WTC11 (cell line): ENCODE measurements around the gene FTSJ3. TPM values are rescaled to one million over a fixed set of nuclear protein-coding genes. Genes with fewer than 3 reads are reported as not detected.
A peak's percentile ranks its signal among the peaks of the same experiment; 100 is the strongest.

Experiments used
- ATAC-seq: fragments of 200-7000 bp; cut with Tn5 transposase; 2 replicates; pipeline ENCODE4 v1.10.0; 2021; ENCODE audit warnings: mild to moderate bottlenecking, moderate library complexity
- CTCF ChIA-PET: fragments of 300-600 bp; sonication (Branson Sonifier 250); formaldehyde crosslinking; loops from one replicate; lab custom pipeline; 2021; ENCODE audit warnings: antibody characterized with exemption; lab: Charles Lee
- POLR2A ChIA-PET: fragments of 350-600 bp; sonication (Branson Sonifier 250); formaldehyde crosslinking; loops from one replicate; lab custom pipeline; 2021; ENCODE audit warnings: antibody characterized with exemption; lab: Charles Lee
- DNase-seq: peaks from one replicate; pipeline ENCODE4 v3.0.0; 2021; ENCODE audit warnings: low spot score
- H3K27ac Mint-ChIP-seq: 2 replicates; pipeline ENCODE4 v1.8.0; 2021; ENCODE audit warnings: mixed read lengths
- H3K27me3 Mint-ChIP-seq: 2 replicates; pipeline ENCODE4 v1.8.0; 2021; ENCODE audit warnings: low read depth, mild to moderate bottlenecking, moderate library complexity, mixed read lengths
- H3K36me3 Mint-ChIP-seq: 2 replicates; pipeline ENCODE4 v1.8.0; 2021; ENCODE audit warnings: mixed read lengths
- H3K4me1 Mint-ChIP-seq: 2 replicates; pipeline ENCODE4 v1.8.0; 2022; ENCODE audit warnings: mixed read lengths
- H3K4me3 Mint-ChIP-seq: 2 replicates; pipeline ENCODE4 v1.8.0; 2021; ENCODE audit warnings: mild to moderate bottlenecking, moderate library complexity, mixed read lengths
- H3K9me3 Mint-ChIP-seq: 2 replicates; pipeline ENCODE4 v1.8.0; 2021; ENCODE audit warnings: mixed read lengths
- ATF1 ChIP-seq: sonication (generic); formaldehyde crosslinking; IDR thresholded peaks from 2 replicates; pipeline ENCODE4 v1.8.1; 2023; ENCODE audit warnings: mild to moderate bottlenecking, moderate library complexity, missing genetic modification reagents
- CREM ChIP-seq: sonication (generic); formaldehyde crosslinking; IDR thresholded peaks from 2 replicates; pipeline ENCODE4 v1.8.1; 2022; ENCODE audit warnings: mild to moderate bottlenecking, missing genetic modification reagents, moderate library complexity
- EMX1 ChIP-seq: fragments of 250-450 bp; sonication (Bioruptor Pico); IDR thresholded peaks from 2 replicates; pipeline ENCODE4 v1.8.0; 2021; ENCODE audit warnings: mild to moderate bottlenecking
- FOXK1 ChIP-seq: sonication (generic); formaldehyde crosslinking; IDR thresholded peaks from 2 replicates; pipeline ENCODE4 v1.8.0; 2022; ENCODE audit warnings: mild to moderate bottlenecking, moderate library complexity, missing genetic modification reagents
- NR2C2 ChIP-seq: sonication (generic); formaldehyde crosslinking; IDR thresholded peaks from 2 replicates; pipeline ENCODE4 v1.8.0; 2022; ENCODE audit warnings: mild to moderate bottlenecking, missing genetic modification reagents
- NR3C1 ChIP-seq: sonication (generic); formaldehyde crosslinking; conservative IDR thresholded peaks from 2 replicates; pipeline ENCODE4 v1.8.1; 2023; ENCODE audit warnings: low read depth, mild to moderate bottlenecking, missing genetic modification reagents
- TEAD4 ChIP-seq: sonication (generic); formaldehyde crosslinking; IDR thresholded peaks from 2 replicates; pipeline ENCODE4 v1.8.0; 2022; ENCODE audit warnings: mild to moderate bottlenecking, missing genetic modification reagents
- ZNF263 ChIP-seq: sonication (generic); formaldehyde crosslinking; IDR thresholded peaks from 2 replicates; pipeline ENCODE4 v1.8.1; 2022; ENCODE audit warnings: low read depth, mild to moderate bottlenecking, moderate library complexity, missing genetic modification reagents
- total RNA-seq: library from RNA; stranded (reverse); gene quantifications from 3 replicates; pipeline ENCODE4 v1.2.3, GENCODE V29; 2021
- TF ChIP-seq, protein P1 (sequence below): fragments of 200-600 bp; IDR thresholded peaks from 2 replicates; pipeline ENCODE4 v1.8.0; 2022; ENCODE audit warnings: antibody characterized with exemption
- TF ChIP-seq, protein P2 (sequence below): fragments of 250-450 bp; sonication (Bioruptor Pico); conservative IDR thresholded peaks from 2 replicates; pipeline ENCODE4 v1.9.0; 2021; ENCODE audit warnings: mild to moderate bottlenecking
- TF ChIP-seq, protein P3 (sequence below): sonication (generic); formaldehyde crosslinking; IDR thresholded peaks from 2 replicates; pipeline ENCODE4 v1.8.1; 2023; ENCODE audit warnings: mild to moderate bottlenecking, missing genetic modification reagents
- TF ChIP-seq, protein P4 (sequence below): sonication (generic); formaldehyde crosslinking; IDR thresholded peaks from 2 replicates; pipeline ENCODE4 v1.8.1; 2023; ENCODE audit warnings: mild to moderate bottlenecking, missing genetic modification reagents
- TF ChIP-seq, protein P5 (sequence below): sonication (generic); formaldehyde crosslinking; IDR thresholded peaks from 2 replicates; pipeline ENCODE4 v1.8.0; 2022; ENCODE audit warnings: mild to moderate bottlenecking, missing genetic modification reagents

The FTSJ3 gene
- total RNA-seq, 1 experiment from 2014 or later = 62.1 TPM

DNA sequence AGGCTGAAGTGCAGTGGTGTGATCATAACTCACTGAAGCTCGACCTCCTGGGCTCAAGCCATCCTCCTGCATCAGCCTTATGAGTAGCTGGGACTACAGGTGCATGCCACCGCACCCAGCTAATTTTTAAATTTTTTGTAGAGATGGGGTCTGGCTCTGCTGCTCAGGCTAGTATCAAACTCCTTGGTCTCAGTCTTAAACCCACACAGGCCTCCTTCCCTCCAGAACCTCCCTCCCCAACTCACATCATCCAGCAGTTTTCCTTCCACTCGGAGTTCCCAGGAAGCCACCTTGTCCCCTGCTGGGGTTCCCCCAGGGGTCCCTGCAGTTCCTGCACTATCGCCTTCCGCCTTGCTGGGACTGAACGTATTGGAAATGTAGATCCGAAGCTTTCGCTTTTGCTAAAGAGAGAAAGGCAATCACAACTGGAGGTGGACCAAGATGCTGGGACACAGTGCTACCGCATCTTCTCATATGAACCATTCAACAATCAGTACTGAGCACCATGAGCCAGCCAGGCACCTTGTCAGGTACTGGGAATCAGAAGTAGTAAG is 7.8 kb upstream of the FTSJ3 start:
- Mint-ChIP-seq H3K9me3 (no peaks in the 10 kb centered on the region), H3K4me1 (peaks cover 25% of the 10 kb centered on the region), H3K4me3 (no peak overlapping the region), H3K36me3 (peaks cover 54% of the 10 kb centered on the region), H3K27ac (peak overlapping the region; percentile 79), H3K27me3 (no peaks in the 10 kb centered on the region)
- DNase-seq (no peak), ATAC-seq (no peak)
- TF ChIP-seq, protein P1, sequence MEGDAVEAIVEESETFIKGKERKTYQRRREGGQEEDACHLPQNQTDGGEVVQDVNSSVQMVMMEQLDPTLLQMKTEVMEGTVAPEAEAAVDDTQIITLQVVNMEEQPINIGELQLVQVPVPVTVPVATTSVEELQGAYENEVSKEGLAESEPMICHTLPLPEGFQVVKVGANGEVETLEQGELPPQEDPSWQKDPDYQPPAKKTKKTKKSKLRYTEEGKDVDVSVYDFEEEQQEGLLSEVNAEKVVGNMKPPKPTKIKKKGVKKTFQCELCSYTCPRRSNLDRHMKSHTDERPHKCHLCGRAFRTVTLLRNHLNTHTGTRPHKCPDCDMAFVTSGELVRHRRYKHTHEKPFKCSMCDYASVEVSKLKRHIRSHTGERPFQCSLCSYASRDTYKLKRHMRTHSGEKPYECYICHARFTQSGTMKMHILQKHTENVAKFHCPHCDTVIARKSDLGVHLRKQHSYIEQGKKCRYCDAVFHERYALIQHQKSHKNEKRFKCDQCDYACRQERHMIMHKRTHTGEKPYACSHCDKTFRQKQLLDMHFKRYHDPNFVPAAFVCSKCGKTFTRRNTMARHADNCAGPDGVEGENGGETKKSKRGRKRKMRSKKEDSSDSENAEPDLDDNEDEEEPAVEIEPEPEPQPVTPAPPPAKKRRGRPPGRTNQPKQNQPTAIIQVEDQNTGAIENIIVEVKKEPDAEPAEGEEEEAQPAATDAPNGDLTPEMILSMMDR = 0 out of 2 replicates have a peak, but pooled peaks have one; percentile 9
- TF ChIP-seq CREM (CRISPR knock-in tag) (no peak), ATF1 (CRISPR knock-in tag) (no peak)
- TF ChIP-seq, protein P2, sequence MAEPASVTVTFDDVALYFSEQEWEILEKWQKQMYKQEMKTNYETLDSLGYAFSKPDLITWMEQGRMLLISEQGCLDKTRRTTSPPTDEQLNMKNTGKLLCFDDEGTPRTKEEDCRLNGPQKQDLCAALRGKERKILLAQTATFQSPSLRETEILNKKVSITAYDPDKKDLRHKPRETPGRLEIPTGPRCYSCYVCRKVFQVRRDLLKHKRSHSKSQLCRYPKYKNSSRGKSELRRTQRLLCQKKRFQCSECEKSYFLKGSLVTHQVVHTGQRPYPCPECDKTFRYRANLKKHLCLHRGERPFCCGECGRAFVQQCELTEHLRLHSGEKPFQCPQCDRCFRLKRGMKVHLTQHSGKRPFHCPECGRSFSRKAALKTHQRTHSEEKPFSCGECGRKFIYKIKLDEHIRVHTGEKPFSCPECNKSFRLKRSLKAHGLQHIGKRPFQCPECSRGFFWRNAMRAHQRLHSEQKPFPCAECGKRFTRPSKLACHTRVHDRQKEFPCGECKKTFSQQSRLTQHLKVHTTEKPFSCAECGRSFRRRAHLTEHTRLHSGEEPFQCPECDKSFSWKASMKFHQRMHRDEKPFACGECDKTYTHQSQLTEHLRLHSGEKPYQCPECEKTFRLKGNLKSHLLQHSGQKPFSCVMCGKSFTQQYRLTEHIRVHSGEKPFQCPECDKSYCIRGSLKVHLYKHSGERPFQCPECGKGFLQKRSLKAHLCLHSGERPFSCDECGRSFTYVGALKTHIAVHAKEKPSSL (CRISPR knock-in tag) = no peak
- ChIA-PET POLR2A (no interaction called here), CTCF (interaction anchor here (1.1 kb wide), 1 partner anchor 13 kb away, joined by 4 read pairs; no protein-coding TSS in a partner anchor)

DNA sequence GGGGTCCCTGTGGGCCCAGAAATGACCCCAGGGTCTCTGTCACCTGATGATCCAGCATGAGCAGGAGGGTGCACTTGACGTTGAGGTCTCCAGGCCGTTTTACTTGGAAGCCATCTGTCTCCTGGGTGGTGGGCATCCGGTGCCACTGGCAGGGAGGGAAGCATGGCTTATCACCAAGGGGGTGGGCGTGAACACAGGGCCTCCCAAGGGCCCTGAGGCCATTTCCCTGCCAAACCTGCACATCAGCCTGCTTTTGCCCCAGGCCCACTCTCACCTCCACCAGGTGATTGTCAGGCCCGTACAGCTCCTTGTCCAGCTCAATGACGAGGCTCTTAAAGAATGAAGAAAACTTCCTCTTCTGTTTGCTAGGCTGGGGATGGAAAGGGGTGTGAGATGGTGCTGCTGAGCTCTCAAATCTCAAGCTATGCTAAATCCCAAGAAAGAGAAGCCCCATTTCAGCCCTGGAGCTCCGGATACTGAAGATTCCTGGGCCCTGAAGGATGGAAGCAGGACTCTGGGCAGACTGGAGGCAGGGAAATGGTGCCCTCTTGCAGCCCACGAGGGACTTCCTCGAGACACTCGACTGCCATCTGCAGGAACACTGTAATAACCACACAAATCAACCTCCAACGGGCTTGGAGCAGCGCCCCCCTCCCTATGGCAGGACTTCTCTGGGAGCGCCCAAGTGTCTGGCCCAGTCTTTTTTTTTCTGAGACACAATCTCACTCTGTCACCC is 7.1 kb upstream of the FTSJ3 start:
- H3K27ac Mint-ChIP-seq = peak overlapping the region; percentile 79
- peak; percentile 70 for DNase-seq
- TF ChIP-seq TEAD4 (CRISPR knock-in tag) (no peak), NR3C1 (no peak)
- TF ChIP-seq, protein P1 = peak; percentile 18; the same call in 1 of the 2 replicates
- TF ChIP-seq, all 79 proteins: peak for 1
- ChIA-PET POLR2A (no interaction called here), CTCF (interaction anchor here (0.7 to 1.5 kb wide), 4 partner anchors 8 to 16 kb away, joined by 4 to 6 read pairs (median 4); partner anchors contain the start of gene SMARCD2)
- H3K27me3 Mint-ChIP-seq = no peaks in the 10 kb centered on the region
- ATAC-seq = peak; percentile 74
- H3K4me3 Mint-ChIP-seq = no peak overlapping the region
- peaks cover 61% of the 10 kb centered on the region for H3K36me3 Mint-ChIP-seq
- peaks cover 23% of the 10 kb centered on the region for H3K4me1 Mint-ChIP-seq
- no peaks in the 10 kb centered on the region for H3K9me3 Mint-ChIP-seq

DNA sequence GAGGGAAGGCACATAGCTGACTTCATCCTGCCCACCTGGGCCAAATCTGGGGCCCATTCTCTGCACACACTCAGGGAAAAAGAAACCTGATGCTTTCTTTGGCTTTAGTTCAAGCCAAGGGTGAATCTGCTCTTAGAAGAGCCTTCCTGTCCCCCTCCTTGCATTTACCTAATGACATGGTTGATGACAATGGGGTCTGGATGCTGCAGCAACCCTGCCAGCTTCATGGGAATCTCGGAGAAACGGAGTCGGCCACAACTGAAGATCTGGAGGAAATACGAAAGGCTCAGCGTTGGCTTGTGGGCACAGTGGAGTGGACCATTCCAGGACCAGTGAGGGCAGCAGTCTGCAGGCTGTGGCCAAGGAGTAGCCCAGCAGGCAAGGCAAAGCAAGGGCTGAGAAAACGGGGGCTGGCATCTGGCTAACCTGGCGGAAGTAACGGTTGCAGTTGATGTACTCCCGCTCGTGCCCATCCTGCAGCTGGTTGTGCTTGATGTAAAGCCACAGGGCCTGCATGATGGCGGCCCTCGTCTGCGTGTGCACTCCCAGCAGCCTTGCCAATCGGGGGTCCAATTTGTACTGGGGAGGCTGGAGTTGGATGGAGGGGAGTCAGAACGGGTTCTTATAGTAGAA is 6.4 kb upstream of the FTSJ3 start:
- Mint-ChIP-seq H3K27me3 (no peaks in the 10 kb centered on the region), H3K4me1 (peaks cover 16% of the 10 kb centered on the region), H3K36me3 (peaks cover 67% of the 10 kb centered on the region), H3K27ac (peak overlapping the region; percentile 70), H3K4me3 (no peak overlapping the region)
- POLR2A ChIA-PET = no interaction called here
- no peak for ATAC-seq
- CTCF ChIA-PET = interaction anchor here (0.7 to 1.5 kb wide), 4 partner anchors 9 to 15 kb away, joined by 4 to 6 read pairs (median 4); partner anchors contain the start of gene SMARCD2
- DNase-seq = no peak
- TF ChIP-seq, protein P3, sequence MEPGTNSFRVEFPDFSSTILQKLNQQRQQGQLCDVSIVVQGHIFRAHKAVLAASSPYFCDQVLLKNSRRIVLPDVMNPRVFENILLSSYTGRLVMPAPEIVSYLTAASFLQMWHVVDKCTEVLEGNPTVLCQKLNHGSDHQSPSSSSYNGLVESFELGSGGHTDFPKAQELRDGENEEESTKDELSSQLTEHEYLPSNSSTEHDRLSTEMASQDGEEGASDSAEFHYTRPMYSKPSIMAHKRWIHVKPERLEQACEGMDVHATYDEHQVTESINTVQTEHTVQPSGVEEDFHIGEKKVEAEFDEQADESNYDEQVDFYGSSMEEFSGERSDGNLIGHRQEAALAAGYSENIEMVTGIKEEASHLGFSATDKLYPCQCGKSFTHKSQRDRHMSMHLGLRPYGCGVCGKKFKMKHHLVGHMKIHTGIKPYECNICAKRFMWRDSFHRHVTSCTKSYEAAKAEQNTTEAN (CRISPR knock-in tag) = no peak
- TF ChIP-seq NR2C2 (no peak), FOXK1 (CRISPR knock-in tag) (no peak), ZNF263 (CRISPR knock-in tag) (no peak), EMX1 (CRISPR knock-in tag) (no peak)
- TF ChIP-seq, protein P1 = no peak
- TF ChIP-seq, protein P4, sequence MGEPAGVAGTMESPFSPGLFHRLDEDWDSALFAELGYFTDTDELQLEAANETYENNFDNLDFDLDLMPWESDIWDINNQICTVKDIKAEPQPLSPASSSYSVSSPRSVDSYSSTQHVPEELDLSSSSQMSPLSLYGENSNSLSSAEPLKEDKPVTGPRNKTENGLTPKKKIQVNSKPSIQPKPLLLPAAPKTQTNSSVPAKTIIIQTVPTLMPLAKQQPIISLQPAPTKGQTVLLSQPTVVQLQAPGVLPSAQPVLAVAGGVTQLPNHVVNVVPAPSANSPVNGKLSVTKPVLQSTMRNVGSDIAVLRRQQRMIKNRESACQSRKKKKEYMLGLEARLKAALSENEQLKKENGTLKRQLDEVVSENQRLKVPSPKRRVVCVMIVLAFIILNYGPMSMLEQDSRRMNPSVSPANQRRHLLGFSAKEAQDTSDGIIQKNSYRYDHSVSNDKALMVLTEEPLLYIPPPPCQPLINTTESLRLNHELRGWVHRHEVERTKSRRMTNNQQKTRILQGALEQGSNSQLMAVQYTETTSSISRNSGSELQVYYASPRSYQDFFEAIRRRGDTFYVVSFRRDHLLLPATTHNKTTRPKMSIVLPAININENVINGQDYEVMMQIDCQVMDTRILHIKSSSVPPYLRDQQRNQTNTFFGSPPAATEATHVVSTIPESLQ (CRISPR knock-in tag) = no peak
- TF ChIP-seq, protein P5, sequence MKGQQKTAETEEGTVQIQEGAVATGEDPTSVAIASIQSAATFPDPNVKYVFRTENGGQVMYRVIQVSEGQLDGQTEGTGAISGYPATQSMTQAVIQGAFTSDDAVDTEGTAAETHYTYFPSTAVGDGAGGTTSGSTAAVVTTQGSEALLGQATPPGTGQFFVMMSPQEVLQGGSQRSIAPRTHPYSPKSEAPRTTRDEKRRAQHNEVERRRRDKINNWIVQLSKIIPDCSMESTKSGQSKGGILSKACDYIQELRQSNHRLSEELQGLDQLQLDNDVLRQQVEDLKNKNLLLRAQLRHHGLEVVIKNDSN = no peak
- TF ChIP-seq, all 79 proteins: peak for 0
- no peaks in the 10 kb centered on the region for H3K9me3 Mint-ChIP-seq
